ENCODE measurements around the gene MPP2. TPM values are rescaled to one million over a fixed set of nuclear protein-coding genes. Genes with fewer than 3 reads are reported as not detected.
"Not testable (repeated sequence)": the region's sequence is repeated elsewhere in the genome, so short reads cannot be mapped to it uniquely, and the experiment has no call there.

Gene MPP2
- total RNA-seq, 1 donor from 2014 or later = 1.0 TPM

DNA sequence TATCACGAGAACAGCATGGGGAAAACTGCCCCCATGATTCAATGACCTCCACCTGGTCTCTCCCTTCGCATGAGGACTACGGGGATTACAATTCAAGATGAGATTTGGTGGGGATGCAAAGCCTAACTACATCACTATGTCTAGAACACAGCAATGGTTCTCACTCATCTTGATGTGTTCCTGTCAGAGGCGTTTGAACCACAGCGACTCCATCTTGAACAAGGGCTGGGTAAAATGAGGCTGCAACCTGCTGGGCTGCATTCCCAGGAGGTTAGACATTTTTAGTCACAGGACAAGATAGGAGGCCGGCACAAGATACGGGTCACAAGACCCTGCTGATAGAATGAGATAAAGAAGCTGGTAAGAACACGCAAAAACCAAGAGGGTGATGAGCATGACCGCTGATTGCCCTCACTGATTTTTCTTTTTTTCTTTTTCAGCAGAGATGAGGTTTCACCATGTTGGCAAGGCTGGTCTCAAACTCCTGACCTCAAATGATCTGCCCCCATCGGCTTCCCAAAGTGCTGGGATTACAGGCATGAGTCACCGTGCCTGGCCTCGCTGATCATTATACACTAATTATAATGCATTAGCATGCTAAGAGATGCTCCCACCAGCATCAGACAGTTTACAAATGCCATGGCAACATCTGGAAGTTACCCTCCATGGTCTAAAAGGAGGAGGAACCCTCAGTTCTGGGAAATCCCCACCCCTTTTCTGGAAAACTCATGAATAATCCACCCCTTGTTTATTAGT is 37.9 kb upstream of the MPP2 start:
- Histone ChIP-seq H3K36me3 (ENCODE audit: control insufficient read depth in 3 of 3, insufficient read depth in 3 of 3, low read length in 3 of 3) (no peaks in the 10 kb centered on the region), H3K4me1 (ENCODE audit: control insufficient read depth in 3 of 3, insufficient read depth in 3 of 3, low read length in 3 of 3) (no peaks in the 10 kb centered on the region), H3K4me3 (ENCODE audit: low read length in 3 of 3) (no peak overlapping the region), H3K9ac (ENCODE audit: low read depth in 1 of 3, low read length in 3 of 3) (no peak overlapping the region), H3K27ac (ENCODE audit: low read depth, low read length) (no peak overlapping the region), H3K27me3 (ENCODE audit: control insufficient read depth in 3 of 3, insufficient read depth in 3 of 3, low read length in 3 of 3) (peaks cover 9 to 18% (median 13%) of the 10 kb centered on the region in 3 donors), H3K9me3 (ENCODE audit: control insufficient read depth in 3 of 3, low read length in 3 of 3) (no peaks in the 10 kb centered on the region)

DNA sequence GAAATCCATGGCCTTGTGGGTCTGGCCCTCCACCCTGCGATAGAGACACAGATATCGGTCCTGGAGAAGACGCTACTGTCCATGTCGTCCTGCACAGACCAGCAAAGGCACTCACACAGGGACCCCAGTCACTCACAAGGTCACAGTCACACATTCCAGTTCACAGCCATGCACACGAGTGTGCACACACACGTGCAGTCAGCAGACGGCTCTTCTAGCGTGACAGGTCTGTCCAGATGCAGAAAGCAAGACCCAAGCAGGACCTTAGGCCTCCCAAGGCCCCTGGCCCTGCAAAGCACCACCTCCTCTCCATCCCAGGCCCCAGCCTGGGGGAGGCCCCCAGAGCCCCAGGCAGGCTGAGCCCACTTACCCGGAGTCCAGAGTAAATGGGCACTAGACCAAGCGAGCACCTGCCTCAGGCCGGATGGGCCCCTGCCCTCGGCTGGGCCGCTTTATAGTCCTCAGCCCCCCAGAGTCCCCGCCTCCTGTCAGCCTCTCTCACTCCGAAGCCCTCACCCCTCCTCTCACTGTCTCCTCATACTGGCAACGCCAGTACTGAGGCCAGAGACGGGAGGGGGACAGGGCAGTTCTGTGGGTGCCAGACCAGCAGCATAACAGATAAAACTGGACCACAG is 34.8 kb upstream of the MPP2 start, which contains the start of gene PPY:
Gene PPY, minus strand, starts transcription at position 426 of the 635 bp plus-strand sequence. CDS start 822 bp downstream, outside the sequence.
- H3K36me3 ChIP-seq (ENCODE audit: control insufficient read depth in 3 of 3, insufficient read depth in 3 of 3, low read length in 3 of 3) = no peaks in the 10 kb centered on the region
- no peak within 1 kb of the TSS for H3K9ac ChIP-seq (ENCODE audit: low read depth in 1 of 3, low read length in 3 of 3)
- no peak within 1 kb of the TSS for H3K27ac ChIP-seq (ENCODE audit: low read depth, low read length)
- no peak within 1 kb of the TSS for H3K4me3 ChIP-seq (ENCODE audit: low read length in 3 of 3)
- peaks cover 13 to 19% (median 19%) of the 10 kb centered on the region in 3 donors for H3K27me3 ChIP-seq (ENCODE audit: control insufficient read depth in 3 of 3, insufficient read depth in 3 of 3, low read length in 3 of 3)
- H3K9me3 ChIP-seq (ENCODE audit: control insufficient read depth in 3 of 3, low read length in 3 of 3) = no peaks in the 10 kb centered on the region
- H3K4me1 ChIP-seq (ENCODE audit: control insufficient read depth in 3 of 3, insufficient read depth in 3 of 3, low read length in 3 of 3) = peaks cover 3 to 4% (median 4%) of the 10 kb centered on the region in 3 donors

DNA sequence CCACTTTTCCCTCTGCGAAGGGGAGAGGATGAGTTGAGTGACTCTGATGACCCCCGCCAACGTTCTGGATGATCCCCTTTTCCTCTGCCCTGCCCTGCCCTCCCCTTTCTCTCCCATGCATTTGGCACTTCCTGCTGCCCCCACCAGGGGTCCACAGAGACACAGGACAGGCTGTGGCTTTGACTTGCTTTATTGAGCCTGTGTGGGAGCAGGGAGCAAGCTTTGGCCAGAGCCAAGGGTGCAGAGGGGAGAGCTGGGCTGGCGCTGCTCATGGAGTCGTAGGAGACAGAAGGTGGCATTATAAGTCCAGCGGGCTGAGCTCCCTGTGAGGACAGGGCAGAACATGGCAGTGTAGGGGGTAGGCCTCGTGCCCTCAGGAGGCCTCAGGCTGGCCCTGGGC is 33.3 kb upstream of the MPP2 start:
- Histone ChIP-seq H3K9ac (ENCODE audit: low read depth in 1 of 3, low read length in 3 of 3) (no peak overlapping the region), H3K36me3 (ENCODE audit: control insufficient read depth in 3 of 3, insufficient read depth in 3 of 3, low read length in 3 of 3) (no peaks in the 10 kb centered on the region), H3K4me3 (ENCODE audit: low read length in 3 of 3) (no peak overlapping the region), H3K27ac (ENCODE audit: low read depth, low read length) (no peak overlapping the region), H3K9me3 (ENCODE audit: control insufficient read depth in 3 of 3, low read length in 3 of 3) (no peaks in the 10 kb centered on the region), H3K4me1 (ENCODE audit: control insufficient read depth in 3 of 3, insufficient read depth in 3 of 3, low read length in 3 of 3) (peaks cover 3 to 4% (median 4%) of the 10 kb centered on the region in 3 donors), H3K27me3 (ENCODE audit: control insufficient read depth in 3 of 3, insufficient read depth in 3 of 3, low read length in 3 of 3) (peaks cover 13 to 25% (median 20%) of the 10 kb centered on the region in 3 donors)

DNA sequence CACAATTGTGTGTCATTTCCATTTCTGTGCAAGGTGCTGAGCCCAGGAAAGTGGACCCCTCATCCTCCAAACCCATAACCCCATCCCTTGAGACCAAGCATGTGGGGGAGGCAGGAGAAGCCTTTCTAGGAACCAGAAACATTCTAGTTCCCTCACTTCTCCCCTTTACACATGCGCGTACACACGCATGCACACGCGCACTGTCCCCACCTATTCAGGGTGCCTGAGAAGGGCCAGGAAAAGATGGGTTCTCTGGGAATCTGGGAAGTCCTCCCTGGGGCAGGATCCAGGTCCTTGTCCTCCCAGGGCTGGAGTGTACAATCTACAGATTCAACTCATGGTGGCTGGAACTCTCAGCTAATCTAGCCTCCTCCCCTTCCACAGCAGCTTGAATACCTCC is 32.5 kb upstream of the MPP2 start:
- Histone ChIP-seq H3K36me3 (ENCODE audit: control insufficient read depth in 3 of 3, insufficient read depth in 3 of 3, low read length in 3 of 3) (no peaks in the 10 kb centered on the region), H3K27me3 (ENCODE audit: control insufficient read depth in 3 of 3, insufficient read depth in 3 of 3, low read length in 3 of 3) (peaks cover 13 to 25% (median 23%) of the 10 kb centered on the region in 3 donors), H3K27ac (ENCODE audit: low read depth, low read length) (no peak overlapping the region), H3K9ac (ENCODE audit: low read depth in 1 of 3, low read length in 3 of 3) (no peak overlapping the region), H3K9me3 (ENCODE audit: control insufficient read depth in 3 of 3, low read length in 3 of 3) (no peaks in the 10 kb centered on the region), H3K4me3 (ENCODE audit: low read length in 3 of 3) (no peak overlapping the region), H3K4me1 (ENCODE audit: control insufficient read depth in 3 of 3, insufficient read depth in 3 of 3, low read length in 3 of 3) (peaks cover 3 to 4% (median 4%) of the 10 kb centered on the region in 3 donors)

DNA sequence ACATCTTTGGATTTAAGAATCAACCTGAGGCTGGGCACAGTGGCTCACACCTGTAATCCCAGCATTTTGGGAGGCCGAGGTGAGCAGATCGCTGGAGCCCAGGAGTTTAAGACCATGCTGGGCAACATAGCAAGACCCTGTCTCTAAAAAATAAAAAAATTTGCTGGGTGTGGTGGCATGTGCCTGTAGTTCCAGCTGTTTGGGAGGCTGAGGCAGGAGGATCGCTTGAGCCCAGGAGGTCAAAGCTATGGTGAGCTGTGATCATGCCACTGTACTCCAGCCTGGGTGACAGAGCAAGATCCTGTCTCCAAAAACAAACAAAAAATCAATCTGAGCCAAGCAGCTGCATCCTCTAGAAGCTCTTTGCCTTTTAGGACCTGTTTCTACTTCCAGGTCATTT is 32.1 kb upstream of the MPP2 start:
- not testable (repeated sequence) for H3K27ac ChIP-seq (ENCODE audit: low read depth, low read length); H3K9ac ChIP-seq (ENCODE audit: low read depth in 1 of 3, low read length in 3 of 3); H3K36me3 ChIP-seq (ENCODE audit: control insufficient read depth in 3 of 3, insufficient read depth in 3 of 3, low read length in 3 of 3); H3K4me1 ChIP-seq (ENCODE audit: control insufficient read depth in 3 of 3, insufficient read depth in 3 of 3, low read length in 3 of 3); H3K9me3 ChIP-seq (ENCODE audit: control insufficient read depth in 3 of 3, low read length in 3 of 3); H3K4me3 ChIP-seq (ENCODE audit: low read length in 3 of 3)
- H3K27me3 ChIP-seq (ENCODE audit: control insufficient read depth in 3 of 3, insufficient read depth in 3 of 3, low read length in 3 of 3) = peaks cover 13 to 25% (median 23%) of the 10 kb centered on the region in 3 donors

DNA sequence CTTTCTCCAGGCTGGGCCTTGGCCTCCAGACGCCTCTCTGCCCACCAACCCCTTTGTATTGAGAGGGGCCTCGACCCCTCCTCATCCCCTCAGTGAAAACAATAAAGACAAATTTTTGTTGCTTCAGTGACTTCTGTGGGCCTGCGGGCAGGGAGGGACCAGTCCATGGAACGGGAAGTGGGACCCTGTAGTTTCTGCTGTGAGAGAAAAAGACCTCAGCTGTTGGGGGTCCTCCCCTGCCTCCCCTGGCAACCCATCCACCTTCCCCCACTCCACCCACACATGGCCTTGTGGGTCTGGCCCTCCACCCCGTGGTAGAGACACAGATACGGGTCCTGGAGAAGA is 31.5 kb upstream of the MPP2 start:
- H3K9ac ChIP-seq (ENCODE audit: low read depth in 1 of 3, low read length in 3 of 3) = no peak overlapping the region
- peaks cover 13 to 25% (median 23%) of the 10 kb centered on the region in 3 donors for H3K27me3 ChIP-seq (ENCODE audit: control insufficient read depth in 3 of 3, insufficient read depth in 3 of 3, low read length in 3 of 3)
- H3K36me3 ChIP-seq (ENCODE audit: control insufficient read depth in 3 of 3, insufficient read depth in 3 of 3, low read length in 3 of 3) = no peaks in the 10 kb centered on the region
- H3K9me3 ChIP-seq (ENCODE audit: control insufficient read depth in 3 of 3, low read length in 3 of 3) = no peaks in the 10 kb centered on the region
- no peak overlapping the region for H3K27ac ChIP-seq (ENCODE audit: low read depth, low read length)
- H3K4me1 ChIP-seq (ENCODE audit: control insufficient read depth in 3 of 3, insufficient read depth in 3 of 3, low read length in 3 of 3) = peaks cover 3 to 4% (median 4%) of the 10 kb centered on the region in 3 donors
- no peak overlapping the region for H3K4me3 ChIP-seq (ENCODE audit: low read length in 3 of 3)

DNA sequence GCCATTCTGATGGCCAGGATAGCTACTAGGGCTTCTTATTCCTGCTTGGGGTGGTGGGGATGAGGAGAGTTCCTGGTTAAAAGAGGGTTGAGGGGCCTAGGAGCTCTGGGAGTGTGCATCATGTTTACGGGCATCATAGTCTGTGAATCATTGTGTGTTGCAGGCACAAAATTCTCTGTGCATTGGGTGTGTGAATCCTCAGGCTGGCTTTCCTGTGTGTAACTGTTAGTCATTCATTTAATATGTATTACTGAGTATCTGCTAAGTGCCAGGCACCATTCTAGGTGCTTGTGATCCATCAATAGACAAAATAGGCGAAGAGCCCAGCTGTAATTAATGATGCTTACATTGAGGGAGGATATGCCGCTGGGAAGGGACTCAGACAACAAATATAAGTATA is 29.1 kb upstream of the MPP2 start:
- H3K9ac ChIP-seq (ENCODE audit: low read depth in 1 of 3, low read length in 3 of 3) = no peak overlapping the region
- peaks cover 13 to 34% (median 27%) of the 10 kb centered on the region in 3 donors for H3K27me3 ChIP-seq (ENCODE audit: control insufficient read depth in 3 of 3, insufficient read depth in 3 of 3, low read length in 3 of 3)
- no peak overlapping the region for H3K4me3 ChIP-seq (ENCODE audit: low read length in 3 of 3)
- no peaks in the 10 kb centered on the region for H3K36me3 ChIP-seq (ENCODE audit: control insufficient read depth in 3 of 3, insufficient read depth in 3 of 3, low read length in 3 of 3)
- H3K4me1 ChIP-seq (ENCODE audit: control insufficient read depth in 3 of 3, insufficient read depth in 3 of 3, low read length in 3 of 3) = peaks cover 3 to 4% (median 4%) of the 10 kb centered on the region in 3 donors
- H3K9me3 ChIP-seq (ENCODE audit: control insufficient read depth in 3 of 3, low read length in 3 of 3) = no peaks in the 10 kb centered on the region
- no peak overlapping the region for H3K27ac ChIP-seq (ENCODE audit: low read depth, low read length)

DNA sequence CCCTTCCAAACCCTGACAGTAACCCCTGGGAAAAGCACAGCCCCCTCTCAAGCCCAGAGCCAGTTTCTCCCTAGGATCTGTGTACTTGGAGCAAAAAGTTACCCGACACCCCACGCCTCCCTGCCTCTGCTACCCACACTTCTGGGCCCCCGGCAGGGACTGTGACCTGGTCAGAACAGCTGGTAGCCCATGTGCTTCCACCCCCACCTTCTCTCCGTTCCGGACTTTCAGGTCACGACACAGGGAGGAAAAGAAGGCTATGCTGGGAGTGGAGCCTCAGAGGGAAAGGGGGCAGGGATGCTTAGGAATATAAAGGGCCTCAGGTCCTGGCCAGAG is 28.6 kb upstream of the MPP2 start:
- no peak overlapping the region for H3K4me3 ChIP-seq (ENCODE audit: low read length in 3 of 3)
- peaks cover 3 to 4% (median 4%) of the 10 kb centered on the region in 3 donors for H3K4me1 ChIP-seq (ENCODE audit: control insufficient read depth in 3 of 3, insufficient read depth in 3 of 3, low read length in 3 of 3)
- H3K27ac ChIP-seq (ENCODE audit: low read depth, low read length) = no peak overlapping the region
- no peaks in the 10 kb centered on the region for H3K36me3 ChIP-seq (ENCODE audit: control insufficient read depth in 3 of 3, insufficient read depth in 3 of 3, low read length in 3 of 3)
- H3K27me3 ChIP-seq (ENCODE audit: control insufficient read depth in 3 of 3, insufficient read depth in 3 of 3, low read length in 3 of 3) = peaks cover 13 to 34% (median 27%) of the 10 kb centered on the region in 3 donors
- H3K9me3 ChIP-seq (ENCODE audit: control insufficient read depth in 3 of 3, low read length in 3 of 3) = no peaks in the 10 kb centered on the region
- H3K9ac ChIP-seq (ENCODE audit: low read depth in 1 of 3, low read length in 3 of 3) = no peak overlapping the region

DNA sequence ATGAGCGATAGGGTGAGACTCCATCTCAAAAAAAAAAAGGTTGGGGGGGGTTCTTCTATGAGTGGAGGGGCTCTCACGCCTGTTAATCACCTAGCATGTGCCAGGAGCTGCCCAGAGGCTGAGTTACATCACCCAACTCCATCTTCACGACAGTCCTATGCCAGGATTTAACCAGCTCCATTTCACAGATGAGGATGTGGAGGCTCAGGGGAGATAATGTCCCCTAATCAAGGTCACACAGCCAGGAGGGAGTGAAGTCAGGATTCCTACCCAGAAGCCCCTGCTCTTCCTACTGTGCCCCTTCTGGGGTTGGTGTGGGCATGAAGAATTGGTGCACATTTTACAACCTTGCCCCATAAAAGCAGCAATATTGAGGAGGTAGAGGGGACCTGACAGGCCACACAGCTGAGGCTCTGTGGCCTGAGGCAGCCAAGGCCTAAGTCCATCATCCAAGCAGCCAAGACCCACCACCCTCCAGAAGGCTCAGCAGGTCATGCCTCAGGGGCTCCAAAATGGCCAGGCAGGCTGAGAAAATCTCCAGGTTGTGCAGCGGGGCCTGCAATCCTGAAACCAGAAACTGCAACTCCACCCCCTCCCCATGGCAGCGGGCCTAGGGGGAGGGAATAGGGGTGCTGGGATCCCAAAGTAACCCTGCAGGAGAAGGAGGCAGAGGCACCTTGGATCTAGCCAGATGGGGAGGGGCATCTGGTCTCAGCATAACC is 28.0 kb upstream of the MPP2 start:
- no peaks in the 10 kb centered on the region for H3K36me3 ChIP-seq (ENCODE audit: control insufficient read depth in 3 of 3, insufficient read depth in 3 of 3, low read length in 3 of 3)
- no peak overlapping the region for H3K27ac ChIP-seq (ENCODE audit: low read depth, low read length)
- H3K9me3 ChIP-seq (ENCODE audit: control insufficient read depth in 3 of 3, low read length in 3 of 3) = no peaks in the 10 kb centered on the region
- H3K9ac ChIP-seq (ENCODE audit: low read depth in 1 of 3, low read length in 3 of 3) = no peak overlapping the region
- peaks cover 3 to 4% (median 4%) of the 10 kb centered on the region in 3 donors for H3K4me1 ChIP-seq (ENCODE audit: control insufficient read depth in 3 of 3, insufficient read depth in 3 of 3, low read length in 3 of 3)
- no peak overlapping the region for H3K4me3 ChIP-seq (ENCODE audit: low read length in 3 of 3)
- peaks cover 13 to 32% (median 27%) of the 10 kb centered on the region in 3 donors for H3K27me3 ChIP-seq (ENCODE audit: control insufficient read depth in 3 of 3, insufficient read depth in 3 of 3, low read length in 3 of 3)

DNA sequence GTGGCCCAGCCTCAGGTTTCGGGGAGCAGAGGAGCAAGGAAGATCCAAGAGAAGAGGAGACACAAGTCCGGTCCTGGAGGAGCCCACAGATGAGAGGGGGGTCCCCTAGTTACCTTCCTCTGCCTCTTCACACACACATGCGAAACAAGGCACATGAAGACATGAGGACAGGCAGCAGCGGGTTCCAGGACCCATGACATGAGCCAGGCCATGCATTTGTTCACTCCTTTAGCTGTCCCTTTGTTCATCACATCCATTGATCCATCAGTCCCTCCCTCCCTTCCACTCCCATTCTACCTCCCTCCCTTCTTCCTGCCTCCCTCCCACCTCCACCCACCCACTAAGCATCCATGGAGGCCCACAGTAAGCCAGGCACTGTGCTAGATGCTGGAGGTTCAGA is 25.6 kb upstream of the MPP2 start:
- peaks cover 2 to 6% (median 3%) of the 10 kb centered on the region in 3 donors for H3K4me1 ChIP-seq (ENCODE audit: control insufficient read depth in 3 of 3, insufficient read depth in 3 of 3, low read length in 3 of 3)
- H3K27ac ChIP-seq (ENCODE audit: low read depth, low read length) = no peak overlapping the region
- no peaks in the 10 kb centered on the region for H3K36me3 ChIP-seq (ENCODE audit: control insufficient read depth in 3 of 3, insufficient read depth in 3 of 3, low read length in 3 of 3)
- H3K9me3 ChIP-seq (ENCODE audit: control insufficient read depth in 3 of 3, low read length in 3 of 3) = no peaks in the 10 kb centered on the region
- H3K9ac ChIP-seq (ENCODE audit: low read depth in 1 of 3, low read length in 3 of 3) = no peak overlapping the region
- H3K4me3 ChIP-seq (ENCODE audit: low read length in 3 of 3) = no peak overlapping the region
- peaks cover 2 to 25% (median 12%) of the 10 kb centered on the region in 3 donors for H3K27me3 ChIP-seq (ENCODE audit: control insufficient read depth in 3 of 3, insufficient read depth in 3 of 3, low read length in 3 of 3)

Measured in skeletal muscle tissue (tissue), 4 donors.